Esophagus muscularis mucosa (tissue), 4 donors: ENCODE data around the gene USP1. TPM values are rescaled to one million over a fixed set of nuclear protein-coding genes. Genes with fewer than 3 reads are reported as not detected.

Source experiments
- DNase-seq: peaks from one replicate; pipeline ENCODE4 v3.0.0-alpha.2; 2017; ENCODE audit errors: extremely low spot score
- H3K27ac ChIP-seq, 4 donors: fragments of 200-600 bp; sonication (generic); replicated peaks in 1 of 4; 1 replicate in 3 of 4; 2 replicates in 1 of 4; pipeline ENCODE4 v1.5.1; 2016 to 2019; ENCODE audit warnings: mild to moderate bottlenecking in 1 of 4
- H3K27me3 ChIP-seq, 4 donors: fragments of 200-600 bp; sonication (generic); one replicate each; pipeline versions ENCODE4 v1.5.1 to v1.6.0; 2016 to 2019
- H3K36me3 ChIP-seq, 4 donors: fragments of 200-600 bp; sonication (generic); one replicate each; pipeline ENCODE4 v1.5.1; 2016 to 2019
- H3K4me1 ChIP-seq, 4 donors: fragments of 200-600 bp; sonication (generic); one replicate each; pipeline ENCODE4 v1.5.1; 2016 to 2019
- H3K4me3 ChIP-seq, 4 donors: fragments of 200-600 bp; sonication (generic); 1 replicate in 2 of 4; 2 replicates in 2 of 4; pipeline ENCODE4 v1.5.1; 2016 to 2019; ENCODE audit warnings: mild to moderate bottlenecking in 4 of 4, moderate library complexity in 1 of 4
- H3K9me3 ChIP-seq, 4 donors: fragments of 200-600 bp; sonication (generic); 1 replicate in 3 of 4; 2 replicates in 1 of 4; pipeline ENCODE4 v1.5.1; 2016 to 2019
- CTCF ChIP-seq, 3 experiments: fragments of 200-600 bp in 2 of 3; fragments of 450-650 bp in 1 of 3; sonication (generic) in 2 of 3; IDR thresholded peaks; one replicate each; pipeline ENCODE4 v1.5.1; 2017 to 2019; ENCODE audit warnings: antibody characterized with exemption in 3 of 3, mild to moderate bottlenecking in 2 of 3, moderate library complexity in 1 of 3
- EP300 ChIP-seq: sonication (generic); formaldehyde crosslinking; IDR thresholded peaks from one replicate; pipeline ENCODE4 v1.6.1; 2017; ENCODE audit warnings: antibody characterized with exemption
- POLR2A ChIP-seq: fragments of 450-650 bp; IDR thresholded peaks from one replicate; pipeline ENCODE4 v1.6.1; 2017; ENCODE audit warnings: antibody characterized with exemption, moderate library complexity, mild to moderate bottlenecking, low read depth
- POLR2AphosphoS5 ChIP-seq, 2 donors: sonication (generic); formaldehyde crosslinking; IDR thresholded peaks; one replicate each; pipeline ENCODE4 v1.6.1; 2017; ENCODE audit warnings: antibody characterized with exemption in 2 of 2
- WGBS: methylation state at CpG from one replicate; pipeline ENCODE4 v1.1.5; 2018; 5-methylcytosine and 5-hydroxymethylcytosine counted together
- intact Hi-C: fragments of 100-400 bp; cut with DNase I; formaldehyde crosslinking; loops from one replicate; pipeline ENCODE4 v1.15.1; 2023
- total RNA-seq, 4 donors: library from RNA; depleted of rRNA; stranded (reverse); fragments of >200 nt; gene quantifications; one replicate each; pipeline versions ENCODE4 v1.1.0 to v1.2.1, GENCODE V29; 2016

USP1 gene
- total RNA-seq, 4 donors from 2014 or later = 21.0 to 32.4 (median 27.6) TPM

GRCh38 chr1:62448221-62448933 is 11.5 kb downstream of the USP1 start:
- no peak for DNase-seq
- TF ChIP-seq EP300 (no peak), POLR2AphosphoS5 (IDR thresholded peaks at IDR 0.05) (no peak), POLR2A (no peak), CTCF (IDR thresholded peaks at IDR 0.05) (no peak)
- H3K9me3 ChIP-seq = no peaks in the 10 kb centered on the region
- WGBS = 82% methylated on average over 3 of the region's 3 CpGs
- H3K4me3 ChIP-seq = no peak overlapping the region
- intact Hi-C loops = no loop called here
- peaks cover 0 to 9% (median 0%) of the 10 kb centered on the region in 4 donors for H3K4me1 ChIP-seq
- no peak overlapping the region for H3K27ac ChIP-seq
- H3K36me3 ChIP-seq = peaks cover 22 to 100% (median 73%) of the 10 kb centered on the region in 4 donors
- no peaks in the 10 kb centered on the region for H3K27me3 ChIP-seq

GRCh38 chr1:62450301-62450700 is 13.5 kb downstream of the USP1 start:
- Histone ChIP-seq H3K36me3 (peaks cover 26 to 100% (median 71%) of the 10 kb centered on the region in 4 donors), H3K4me1 (peaks cover 0 to 9% (median 0%) of the 10 kb centered on the region in 4 donors), H3K4me3 (no peak overlapping the region), H3K27me3 (no peaks in the 10 kb centered on the region), H3K9me3 (no peaks in the 10 kb centered on the region), H3K27ac (no peak overlapping the region)
- intact Hi-C loops = no loop called here
- TF ChIP-seq POLR2A (no peak), POLR2AphosphoS5 (IDR thresholded peaks at IDR 0.05) (no peak), EP300 (no peak), CTCF (IDR thresholded peaks at IDR 0.05) (no peak)
- WGBS = 93% methylated on average over 2 of the region's 2 CpGs
- DNase-seq = no peak

- WGBS = 93% methylated on average over 1 of the region's 1 CpG
- no peak for DNase-seq
- Histone ChIP-seq H3K4me3 (no peak overlapping the region), H3K27me3 (no peaks in the 10 kb centered on the region), H3K27ac (no peak overlapping the region), H3K9me3 (no peaks in the 10 kb centered on the region), H3K36me3 (peaks cover 15 to 93% (median 58%) of the 10 kb centered on the region in 4 donors), H3K4me1 (no peaks in the 10 kb centered on the region)
- intact Hi-C loops = no loop called here
- TF ChIP-seq POLR2A = no peak
- TF ChIP-seq EP300 = no peak
- no peak for TF ChIP-seq CTCF (IDR thresholded peaks at IDR 0.05)
- TF ChIP-seq POLR2AphosphoS5 (IDR thresholded peaks at IDR 0.05) = no peak
Observed at GRCh38 chr1:62452951-62453350, 16.1 kb downstream of the USP1 start.

GRCh38 chr1:62457955-62458354 is 21.1 kb downstream of the USP1 start:
- WGBS = 72% methylated on average over 7 of the region's 7 CpGs
- intact Hi-C loops = no loop called here
- no peaks in the 10 kb centered on the region for H3K4me1 ChIP-seq
- TF ChIP-seq EP300 (no peak), POLR2AphosphoS5 (IDR thresholded peaks at IDR 0.05) (no peak), CTCF (IDR thresholded peaks at IDR 0.05) (no peak), POLR2A (no peak)
- H3K27ac ChIP-seq = no peak overlapping the region
- H3K9me3 ChIP-seq = no peaks in the 10 kb centered on the region
- no peak for DNase-seq
- peaks cover 4 to 60% (median 18%) of the 10 kb centered on the region in 4 donors for H3K36me3 ChIP-seq
- no peak overlapping the region for H3K4me3 ChIP-seq
- H3K27me3 ChIP-seq = no peaks in the 10 kb centered on the region

GRCh38 chr1:62462370-62462769 is 25.5 kb downstream of the USP1 start:
- no peak for DNase-seq
- H3K36me3 ChIP-seq = peaks cover 11 to 61% (median 15%) of the 10 kb centered on the region in 4 donors

More at GRCh38 chr1:62462370-62462769, 25.5 kb downstream of the USP1 start:
- H3K9me3 ChIP-seq = no peaks in the 10 kb centered on the region
- 94% methylated on average over 3 of the region's 3 CpGs for WGBS
- intact Hi-C loops = no loop called here
- H3K27me3 ChIP-seq = no peaks in the 10 kb centered on the region
- H3K4me1 ChIP-seq = no peaks in the 10 kb centered on the region
- no peak for TF ChIP-seq EP300
- no peak for TF ChIP-seq CTCF (IDR thresholded peaks at IDR 0.05)
- TF ChIP-seq POLR2A = no peak
- TF ChIP-seq POLR2AphosphoS5 (IDR thresholded peaks at IDR 0.05) = no peak
- H3K4me3 ChIP-seq = no peak overlapping the region
- H3K27ac ChIP-seq = no peak overlapping the region
